Heart left ventricle (tissue), 13 donors: Measurements from ENCODE around the gene CUX1.

ENCODE experiments used
- CTCF ChIP-seq, 12 donors: fragments of 200-600 bp; sonication (generic) in 4 of 12; IDR thresholded peaks; one replicate each; pipeline versions ENCODE4 v1.5.0 to v1.8.0; 2018 to 2022; ENCODE audit warnings: antibody characterized with exemption in 12 of 12, mild to moderate bottlenecking in 5 of 12
- POLR2A ChIP-seq, 2 donors: fragments of 450-650 bp; IDR thresholded peaks; one replicate each; pipeline ENCODE4 v1.6.1; 2017; ENCODE audit warnings: antibody characterized with exemption in 2 of 2, mild to moderate bottlenecking in 2 of 2, moderate library complexity in 2 of 2
- donor health status: ischemic (EF 13 %, LVEDD 7.1; RV severe dilation, severe dysfunction).
- donor health status: DM: no; HTN: yes; CAD: no.
- donor health status: DM: no; HTN: no; CAD: no.
- donor health status: ischemic (EF 25% LVEDD 6.9; RV normal size, moderate dysfunction).
- donor health status: ischemic (EF 25% LVEDD 5.7; RV mildly dilated, moderate dysfunction).
- donor health status: ischemic (EF 35%, LVEDD 5.7; RV mildly dilated, moderate dysfunction).
- donor health status: nonischemic (EF 11% LVEDD 7.7; RV severe dilation, severe dysfunction).
- donor health status: DM: yes; HTN: yes; CAD: no.
- donor health status: PGD.
- donor health status: ischemic (EF 29% LVEDD 5.4; RV normal size, mild dysfunction).
- donor health status: nonischemic (EF 23%, LVEDD 6.1; RV moderate dilation, normal function).

GRCh38 chr7:102201576-102201975 is 384.1 kb downstream of the CUX1 start:
- TF ChIP-seq POLR2A (IDR thresholded peaks at IDR 0.05) (no peak), CTCF (IDR thresholded peaks at IDR 0.05) (no peak)
